ENCODE results near the gene NEK6. TPM values are rescaled to one million over a fixed set of nuclear protein-coding genes. Genes with fewer than 3 reads are reported as not detected.

NEK6 gene
- total RNA-seq, 1 donor from 2014 or later, result 137 TPM

DNA sequence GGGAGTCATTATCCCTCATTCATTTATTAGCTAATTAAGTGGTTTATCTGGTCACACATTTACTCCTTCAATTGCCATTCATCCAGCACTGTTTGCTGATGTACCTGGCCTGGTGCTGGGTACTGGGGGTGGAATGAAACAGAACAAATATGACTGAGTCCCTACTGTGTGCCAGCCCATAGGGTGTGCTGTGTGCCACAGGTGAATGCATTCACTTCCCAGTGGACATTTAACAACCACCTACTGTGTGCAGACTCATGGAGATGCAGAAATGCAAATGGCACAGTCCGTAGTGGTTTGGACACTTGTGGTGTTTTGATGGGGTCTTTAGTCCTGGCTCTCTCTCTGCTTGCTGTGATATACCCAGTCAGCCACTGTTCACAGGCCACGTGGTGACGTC lies 10.5 kb downstream of the NEK6 start:
- TF ChIP-seq, protein P1, sequence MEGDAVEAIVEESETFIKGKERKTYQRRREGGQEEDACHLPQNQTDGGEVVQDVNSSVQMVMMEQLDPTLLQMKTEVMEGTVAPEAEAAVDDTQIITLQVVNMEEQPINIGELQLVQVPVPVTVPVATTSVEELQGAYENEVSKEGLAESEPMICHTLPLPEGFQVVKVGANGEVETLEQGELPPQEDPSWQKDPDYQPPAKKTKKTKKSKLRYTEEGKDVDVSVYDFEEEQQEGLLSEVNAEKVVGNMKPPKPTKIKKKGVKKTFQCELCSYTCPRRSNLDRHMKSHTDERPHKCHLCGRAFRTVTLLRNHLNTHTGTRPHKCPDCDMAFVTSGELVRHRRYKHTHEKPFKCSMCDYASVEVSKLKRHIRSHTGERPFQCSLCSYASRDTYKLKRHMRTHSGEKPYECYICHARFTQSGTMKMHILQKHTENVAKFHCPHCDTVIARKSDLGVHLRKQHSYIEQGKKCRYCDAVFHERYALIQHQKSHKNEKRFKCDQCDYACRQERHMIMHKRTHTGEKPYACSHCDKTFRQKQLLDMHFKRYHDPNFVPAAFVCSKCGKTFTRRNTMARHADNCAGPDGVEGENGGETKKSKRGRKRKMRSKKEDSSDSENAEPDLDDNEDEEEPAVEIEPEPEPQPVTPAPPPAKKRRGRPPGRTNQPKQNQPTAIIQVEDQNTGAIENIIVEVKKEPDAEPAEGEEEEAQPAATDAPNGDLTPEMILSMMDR (IDR thresholded peaks at IDR 0.05), result no peak
- intact Hi-C loops (cut with DNase I), result no loop called here
- DNase-seq (no peak), ATAC-seq (no peak)
- H3K4me3 ChIP-seq, result no peak overlapping the region
- peak overlapping the region; percentile 78 for H3K27ac ChIP-seq
- H3K4me1 ChIP-seq, result peaks cover 95% of the 10 kb centered on the region
- H3K9me3 ChIP-seq, result no peaks in the 10 kb centered on the region
- H3K36me3 ChIP-seq, result peaks cover 9% of the 10 kb centered on the region
- no peaks in the 10 kb centered on the region for H3K27me3 ChIP-seq

GRCh38 chr9:124268661-124269060 lies 10.9 kb downstream of the NEK6 start:
- ATAC-seq (no peak), DNase-seq (no peak)
- Histone ChIP-seq H3K4me1 (peaks cover 93% of the 10 kb centered on the region), H3K27me3 (no peaks in the 10 kb centered on the region), H3K27ac (peak overlapping the region; percentile 78), H3K9me3 (no peaks in the 10 kb centered on the region), H3K36me3 (peaks cover 9% of the 10 kb centered on the region), H3K4me3 (no peak overlapping the region)
- TF ChIP-seq, protein P1 (IDR thresholded peaks at IDR 0.05), result no peak
- intact Hi-C loops (cut with DNase I), result no loop called here

GRCh38 chr9:124269556-124269955 lies 11.8 kb downstream of the NEK6 start:
- H3K27me3 ChIP-seq, result no peaks in the 10 kb centered on the region
- ATAC-seq (no peak), DNase-seq (no peak)
- no peak overlapping the region for H3K27ac ChIP-seq
- no peaks in the 10 kb centered on the region for H3K9me3 ChIP-seq
- H3K4me3 ChIP-seq, result no peak overlapping the region
- H3K36me3 ChIP-seq, result peaks cover 9% of the 10 kb centered on the region
- TF ChIP-seq, protein P1 (IDR thresholded peaks at IDR 0.05), result no peak
- peaks cover 88% of the 10 kb centered on the region for H3K4me1 ChIP-seq
- intact Hi-C loops (cut with DNase I), result no loop called here

GRCh38 chr9:124270504-124271335 lies 13.0 kb downstream of the NEK6 start:
- DNase-seq (peak; percentile 88), ATAC-seq (peak; percentile 67)
- no peaks in the 10 kb centered on the region for H3K9me3 ChIP-seq
- H3K4me3 ChIP-seq, result no peak overlapping the region
- TF ChIP-seq, protein P1 (IDR thresholded peaks at IDR 0.05), result no peak
- H3K36me3 ChIP-seq, result peaks cover 9% of the 10 kb centered on the region
- H3K4me1 ChIP-seq, result peaks cover 81% of the 10 kb centered on the region
- no peaks in the 10 kb centered on the region for H3K27me3 ChIP-seq
- intact Hi-C loops (cut with DNase I), result no loop called here
- H3K27ac ChIP-seq, result peak overlapping the region; percentile 75

- intact Hi-C loops (cut with DNase I), result no loop called here
- peaks cover 9% of the 10 kb centered on the region for H3K36me3 ChIP-seq
- H3K27ac ChIP-seq, result peak overlapping the region; percentile 75
- TF ChIP-seq, protein P1 (IDR thresholded peaks at IDR 0.05), result no peak
- H3K4me1 ChIP-seq, result peaks cover 72% of the 10 kb centered on the region
- no peak overlapping the region for H3K4me3 ChIP-seq
- no peaks in the 10 kb centered on the region for H3K9me3 ChIP-seq
- ATAC-seq (no peak), DNase-seq (no peak)
- no peaks in the 10 kb centered on the region for H3K27me3 ChIP-seq
Measured at GRCh38 chr9:124271660-124272059, 13.9 kb downstream of the NEK6 start.
